T-cell (primary cell): ENCODE results near the gene FLT4. TPM values are rescaled to one million over a fixed set of nuclear protein-coding genes. Genes with fewer than 3 reads are reported as not detected.

ENCODE experiments used
- ATAC-seq, 4 experiments: fragments of 200-7000 bp in 3 of 4; fragments of 150-1000 bp in 1 of 4; cut with Tn5 transposase; replicated peaks in 1 of 4; 1 replicate in 3 of 4; 2 replicates in 1 of 4; pipeline ENCODE4 v1.10.0; 2021; ENCODE audit warnings: moderate library complexity in 3 of 4, mild to moderate bottlenecking in 2 of 4, moderate number of reproducible peaks in 1 of 4
- CTCF ChIA-PET, 2 donors: fragments of 300-600 bp; sonication (Branson Sonifier 250); formaldehyde crosslinking; loops; one replicate each; lab custom pipeline; 2022; ENCODE audit warnings: antibody characterized with exemption in 2 of 2; lab: Charles Lee
- POLR2A ChIA-PET, 2 donors: fragments of 300-600 bp; sonication (Branson Sonifier 250); formaldehyde crosslinking; loops; one replicate each; lab custom pipeline; 2022; ENCODE audit warnings: antibody characterized with exemption in 2 of 2; lab: Charles Lee
- DNase-seq, 35 experiments: peaks; one replicate each; pipeline versions ENCODE4 v3.0.0 to v3.0.0-alpha.2; 2013 to 2023
- H3K27ac ChIP-seq: one replicate; pipeline ENCODE4 v1.5.1; 2013; ENCODE audit warnings: low read length
- H3K27me3 ChIP-seq, 2 experiments: replicated peaks in 1 of 2; 1 replicate in 1 of 2; 2 replicates in 1 of 2; pipeline versions ENCODE4 v1.6.1 to v1.7.0; 2013; ENCODE audit warnings: low read length in 1 of 2, mixed read lengths in 1 of 2; ENCODE audit not compliant: control insufficient read depth in 2 of 2, insufficient read depth in 2 of 2; ENCODE audit errors: extremely low read depth in 1 of 2
- H3K36me3 ChIP-seq, 2 donors: 1 replicate in 1 of 2; 2 replicates in 1 of 2; pipeline versions ENCODE4 v1.6.1 to v1.7.0; 2013; ENCODE audit warnings: low read length in 1 of 2; ENCODE audit not compliant: control insufficient read depth in 2 of 2, insufficient read depth in 1 of 2; ENCODE audit errors: extremely low read depth in 1 of 2
- H3K4me1 ChIP-seq, 2 experiments: 1 replicate in 1 of 2; 2 replicates in 1 of 2; pipeline versions ENCODE4 v1.6.1 to v1.7.0; 2013; ENCODE audit warnings: low read length in 2 of 2, mixed read lengths in 1 of 2; ENCODE audit not compliant: insufficient read depth in 2 of 2, control insufficient read depth in 1 of 2; ENCODE audit errors: extremely low read depth in 1 of 2
- H3K4me3 ChIP-seq, 2 donors: 1 replicate in 1 of 2; 2 replicates in 1 of 2; pipeline versions ENCODE4 v1.5.1 to v1.7.0; 2013; ENCODE audit warnings: mild to moderate bottlenecking in 2 of 2, low read length in 1 of 2, moderate library complexity in 1 of 2; ENCODE audit not compliant: control insufficient read depth in 1 of 2; ENCODE audit errors: extremely low read depth in 1 of 2
- H3K9me3 ChIP-seq: 2 replicates; pipeline ENCODE4 v1.7.0; 2013
- H3K27ac Mint-ChIP-seq, 2 donors: one replicate each; pipeline ENCODE4 v1.8.0; 2020 to 2021; ENCODE audit warnings: mild to moderate bottlenecking in 2 of 2, mixed read lengths in 2 of 2
- H3K27me3 Mint-ChIP-seq, 2 donors: one replicate each; pipeline ENCODE4 v1.8.0; 2021 to 2022; ENCODE audit warnings: mixed read lengths in 2 of 2
- H3K36me3 Mint-ChIP-seq: one replicate; pipeline ENCODE4 v1.8.0; 2021; ENCODE audit warnings: mixed read lengths
- H3K4me1 Mint-ChIP-seq, 3 donors: one replicate each; pipeline ENCODE4 v1.8.0; 2020 to 2022; ENCODE audit warnings: mixed read lengths in 3 of 3, mild to moderate bottlenecking in 1 of 3
- H3K4me3 Mint-ChIP-seq, 3 donors: one replicate each; pipeline ENCODE4 v1.8.0; 2020 to 2022; ENCODE audit warnings: mild to moderate bottlenecking in 3 of 3, mixed read lengths in 3 of 3, moderate library complexity in 3 of 3
- H3K9me3 Mint-ChIP-seq, 3 donors: one replicate each; pipeline ENCODE4 v1.8.0; 2020 to 2022; ENCODE audit warnings: mixed read lengths in 3 of 3
- WGBS: methylation state at CpG from one replicate; pipeline ENCODE4 v1.1.5; 2013; ENCODE audit warnings: missing lambda C conversion rate; ENCODE audit not compliant: insufficient coverage; 5-methylcytosine and 5-hydroxymethylcytosine counted together
- total RNA-seq, 35 experiments: library from RNA in 6 of 35; stranded (reverse) in 6 of 35; fragments of 120-200 nt in 1 of 35; gene quantifications; one replicate each; pipeline versions ENCODE4 v1.2.1 to v1.2.4 and lab custom pipeline; 2013 to 2026

Gene FLT4
- total RNA-seq, 5 donors from 2014 or later (not counting 1 experiment from before 2014, with no cell fraction given): 5.0 to 11.6 (median 8.6) TPM

GRCh38 chr5:180605554-180606214 lies 43.7 kb downstream of the FLT4 start:
- Histone ChIP-seq H3K4me3 (no peak overlapping the region), H3K9me3 (no peaks in the 10 kb centered on the region), H3K27ac (no peak overlapping the region), H3K36me3 (no peaks in the 10 kb centered on the region), H3K4me1 (no peaks in the 10 kb centered on the region), H3K27me3 (peaks cover 0 to 17% of the 10 kb centered on the region in 2 experiments)
- H3K9me3 Mint-ChIP-seq: no peaks in the 10 kb centered on the region
- H3K36me3 Mint-ChIP-seq: no peaks in the 10 kb centered on the region
- POLR2A ChIA-PET: no interaction called here
- peak; percentile 55 to 74 (median 56) for ATAC-seq
- H3K27me3 Mint-ChIP-seq: no peaks in the 10 kb centered on the region
- H3K27ac Mint-ChIP-seq: no peak overlapping the region
- no peak overlapping the region for H3K4me3 Mint-ChIP-seq
- CTCF ChIA-PET: interaction anchor here in 1 of 2 donors (1.6 kb wide), 1 partner anchor 81 kb away, joined by 8 read pairs; no protein-coding TSS in a partner anchor
- peak in 34 of 35 experiments; percentile 14 to 82 (median 50) for DNase-seq
- H3K4me1 Mint-ChIP-seq: peaks cover 2 to 7% (median 4%) of the 10 kb centered on the region in 3 donors
- WGBS: 35% methylated on average over 7 of the region's 11 CpGs

- Mint-ChIP-seq H3K4me3 (no peak overlapping the region), H3K27ac (no peak overlapping the region), H3K27me3 (no peaks in the 10 kb centered on the region), H3K9me3 (no peaks in the 10 kb centered on the region), H3K4me1 (peaks cover 2 to 7% (median 4%) of the 10 kb centered on the region in 3 donors), H3K36me3 (no peaks in the 10 kb centered on the region)
- WGBS: 90% methylated on average over 7 of the region's 13 CpGs
- H3K4me3 ChIP-seq: no peak overlapping the region
- H3K27ac ChIP-seq: no peak overlapping the region
- DNase-seq (no peak), ATAC-seq (no peak)
- H3K4me1 ChIP-seq: no peaks in the 10 kb centered on the region
- H3K36me3 ChIP-seq: no peaks in the 10 kb centered on the region
- CTCF ChIA-PET: no interaction called here
- H3K27me3 ChIP-seq: peaks cover 0 to 13% of the 10 kb centered on the region in 2 experiments
- H3K9me3 ChIP-seq: no peaks in the 10 kb centered on the region
- POLR2A ChIA-PET: no interaction called here
Measured at GRCh38 chr5:180604271-180604670, 45.1 kb downstream of the FLT4 start.

- POLR2A ChIA-PET: no interaction called here
- CTCF ChIA-PET: no interaction called here
- H3K9me3 Mint-ChIP-seq: no peaks in the 10 kb centered on the region
- peak in 1 of 35 experiments; percentile 20 for DNase-seq
- no peaks in the 10 kb centered on the region for H3K9me3 ChIP-seq
- H3K27ac ChIP-seq: no peak overlapping the region
- no peaks in the 10 kb centered on the region for H3K36me3 ChIP-seq
- H3K4me1 Mint-ChIP-seq: peaks cover 2 to 7% (median 2%) of the 10 kb centered on the region in 3 donors
- 93% methylated on average over 13 of the region's 19 CpGs for WGBS
- H3K4me1 ChIP-seq: no peaks in the 10 kb centered on the region
- H3K36me3 Mint-ChIP-seq: no peaks in the 10 kb centered on the region
- peaks cover 0 to 4% of the 10 kb centered on the region in 2 donors for H3K27me3 Mint-ChIP-seq
- no peak overlapping the region for H3K4me3 Mint-ChIP-seq
- no peak for ATAC-seq
- no peak overlapping the region for H3K27ac Mint-ChIP-seq
- H3K27me3 ChIP-seq: peaks cover 0 to 17% of the 10 kb centered on the region in 2 experiments
- no peak overlapping the region for H3K4me3 ChIP-seq
Measured at GRCh38 chr5:180603076-180603594, 46.3 kb downstream of the FLT4 start.

- H3K4me3 ChIP-seq: no peak overlapping the region
- peaks cover 0 to 4% of the 10 kb centered on the region in 2 donors for H3K27me3 Mint-ChIP-seq
- H3K36me3 ChIP-seq: no peaks in the 10 kb centered on the region
- no peak overlapping the region for H3K4me3 Mint-ChIP-seq
- DNase-seq (peak in 1 of 35 experiments; percentile 3), ATAC-seq (no peak)
- no peak overlapping the region for H3K27ac Mint-ChIP-seq
- peaks cover 0 to 18% of the 10 kb centered on the region in 2 experiments for H3K27me3 ChIP-seq
- no peaks in the 10 kb centered on the region for H3K9me3 ChIP-seq
- H3K36me3 Mint-ChIP-seq: no peaks in the 10 kb centered on the region
- 77% methylated on average over 10 of the region's 15 CpGs for WGBS
- H3K4me1 ChIP-seq: no peaks in the 10 kb centered on the region
- CTCF ChIA-PET: interaction anchor here in 1 of 2 donors (0.9 kb wide), 1 partner anchor 115 kb away, joined by 3 read pairs; no protein-coding TSS in a partner anchor
- POLR2A ChIA-PET: no interaction called here
- H3K4me1 Mint-ChIP-seq: peaks cover 0 to 7% (median 2%) of the 10 kb centered on the region in 3 donors
- no peak overlapping the region for H3K27ac ChIP-seq
- H3K9me3 Mint-ChIP-seq: no peaks in the 10 kb centered on the region
Measured at GRCh38 chr5:180602481-180603075, 46.8 kb downstream of the FLT4 start.

- Histone ChIP-seq H3K4me3 (no peak overlapping the region), H3K27me3 (peaks cover 0 to 18% of the 10 kb centered on the region in 2 experiments), H3K4me1 (no peaks in the 10 kb centered on the region), H3K27ac (no peak overlapping the region), H3K36me3 (no peaks in the 10 kb centered on the region), H3K9me3 (no peaks in the 10 kb centered on the region)
- peaks cover 0 to 4% of the 10 kb centered on the region in 2 donors for H3K27me3 Mint-ChIP-seq
- 88% methylated on average over 28 of the region's 36 CpGs for WGBS
- ChIA-PET CTCF (interaction anchor here in 1 of 2 donors (0.9 kb wide), 1 partner anchor 116 kb away, joined by 3 read pairs; no protein-coding TSS in a partner anchor), POLR2A (no interaction called here)
- no peak overlapping the region for H3K4me3 Mint-ChIP-seq
- no peak overlapping the region for H3K27ac Mint-ChIP-seq
- ATAC-seq: no peak
- no peaks in the 10 kb centered on the region for H3K36me3 Mint-ChIP-seq
- H3K4me1 Mint-ChIP-seq: peaks cover 0 to 7% (median 2%) of the 10 kb centered on the region in 3 donors
- peak in 1 of 35 experiments; percentile 24 for DNase-seq
- no peaks in the 10 kb centered on the region for H3K9me3 Mint-ChIP-seq
Measured at GRCh38 chr5:180601591-180602480, 47.6 kb downstream of the FLT4 start.

GRCh38 chr5:180600554-180601041 lies 48.8 kb downstream of the FLT4 start:
- ChIA-PET POLR2A (no interaction called here), CTCF (no interaction called here)
- Histone ChIP-seq H3K36me3 (no peaks in the 10 kb centered on the region), H3K9me3 (no peaks in the 10 kb centered on the region), H3K4me3 (no peak overlapping the region), H3K27ac (no peak overlapping the region), H3K4me1 (no peaks in the 10 kb centered on the region), H3K27me3 (peaks cover 0 to 10% of the 10 kb centered on the region in 2 experiments)
- Mint-ChIP-seq H3K4me3 (no peak overlapping the region), H3K27ac (no peak overlapping the region), H3K9me3 (no peaks in the 10 kb centered on the region), H3K36me3 (no peaks in the 10 kb centered on the region), H3K4me1 (no peaks in the 10 kb centered on the region), H3K27me3 (peaks cover 0 to 4% of the 10 kb centered on the region in 2 donors)
- DNase-seq (peak in 1 of 35 experiments; percentile 4), ATAC-seq (no peak)
- 96% methylated on average over 5 of the region's 12 CpGs for WGBS
